GM18508 (cell line): ENCODE measurements around the gene OSBPL10.

Experiments used
- ATAC-seq: cut with Tn5 transposase; IDR thresholded peaks from one replicate; pipeline ENCODE4 v1.9.1; 2021; ENCODE audit warnings: moderate number of reproducible peaks; ENCODE audit not compliant: insufficient read depth, unreplicated experiment

OSBPL10 gene

GRCh38 chr3:31828007-31828406 is 153.1 kb downstream of the OSBPL10 start:
- no peak for ATAC-seq

GRCh38 chr3:31823184-31823583 is 157.9 kb downstream of the OSBPL10 start:
- no peak for ATAC-seq

- no peak for ATAC-seq
Measured at GRCh38 chr3:31821118-31821517, 159.9 kb downstream of the OSBPL10 start.

- ATAC-seq: no peak
Measured at GRCh38 chr3:31819441-31819840, 161.6 kb downstream of the OSBPL10 start.

GRCh38 chr3:31817411-31817966 is 163.6 kb downstream of the OSBPL10 start:
- ATAC-seq: no peak

- no peak for ATAC-seq
Measured at GRCh38 chr3:31815631-31816440, 165.2 kb downstream of the OSBPL10 start.

- ATAC-seq: no peak
Measured at GRCh38 chr3:31815006-31815405, 166.1 kb downstream of the OSBPL10 start.

GRCh38 chr3:31813686-31814085 is 167.4 kb downstream of the OSBPL10 start:
- ATAC-seq: no peak

- ATAC-seq: no peak
Measured at GRCh38 chr3:31813197-31813596, 167.9 kb downstream of the OSBPL10 start.

- no peak for ATAC-seq
Measured at GRCh38 chr3:31810991-31811433, 170.1 kb downstream of the OSBPL10 start.

GRCh38 chr3:31808143-31808720 is 172.8 kb downstream of the OSBPL10 start:
- no peak for ATAC-seq

GRCh38 chr3:31804251-31805051 is 176.6 kb downstream of the OSBPL10 start:
- ATAC-seq: no peak

GRCh38 chr3:31802981-31803740 is 177.9 kb downstream of the OSBPL10 start:
- no peak for ATAC-seq

GRCh38 chr3:31800436-31800835 is 180.6 kb downstream of the OSBPL10 start:
- ATAC-seq: no peak

- no peak for ATAC-seq
Measured at GRCh38 chr3:31798840-31799239, 182.2 kb downstream of the OSBPL10 start.

- no peak for ATAC-seq
Measured at GRCh38 chr3:31793821-31794220, 187.2 kb downstream of the OSBPL10 start.

GRCh38 chr3:31791090-31791430 is 190.0 kb downstream of the OSBPL10 start:
- no peak for ATAC-seq

- no peak for ATAC-seq
Measured at GRCh38 chr3:31790193-31791089, 190.6 kb downstream of the OSBPL10 start.

- ATAC-seq: no peak
Measured at GRCh38 chr3:31789429-31789828, 191.6 kb downstream of the OSBPL10 start.
